22Rv1 (cell line): Measurements from ENCODE around the gene PKP4.

Experiments
- ZFX ChIP-seq: fragments of 450-650 bp; IDR thresholded peaks from 2 replicates; pipeline ENCODE4 v1.6.1; 2017; ENCODE audit warnings: antibody characterized with exemption, borderline replicate concordance
- TF ChIP-seq, protein P1 (sequence below): fragments of 450-650 bp; IDR thresholded peaks from 2 replicates; pipeline ENCODE4 v1.5.1; 2017; ENCODE audit warnings: mild to moderate bottlenecking

GRCh38 chr2:158432117-158432516 is 24.6 kb upstream of the PKP4 start:
- TF ChIP-seq, protein P1, sequence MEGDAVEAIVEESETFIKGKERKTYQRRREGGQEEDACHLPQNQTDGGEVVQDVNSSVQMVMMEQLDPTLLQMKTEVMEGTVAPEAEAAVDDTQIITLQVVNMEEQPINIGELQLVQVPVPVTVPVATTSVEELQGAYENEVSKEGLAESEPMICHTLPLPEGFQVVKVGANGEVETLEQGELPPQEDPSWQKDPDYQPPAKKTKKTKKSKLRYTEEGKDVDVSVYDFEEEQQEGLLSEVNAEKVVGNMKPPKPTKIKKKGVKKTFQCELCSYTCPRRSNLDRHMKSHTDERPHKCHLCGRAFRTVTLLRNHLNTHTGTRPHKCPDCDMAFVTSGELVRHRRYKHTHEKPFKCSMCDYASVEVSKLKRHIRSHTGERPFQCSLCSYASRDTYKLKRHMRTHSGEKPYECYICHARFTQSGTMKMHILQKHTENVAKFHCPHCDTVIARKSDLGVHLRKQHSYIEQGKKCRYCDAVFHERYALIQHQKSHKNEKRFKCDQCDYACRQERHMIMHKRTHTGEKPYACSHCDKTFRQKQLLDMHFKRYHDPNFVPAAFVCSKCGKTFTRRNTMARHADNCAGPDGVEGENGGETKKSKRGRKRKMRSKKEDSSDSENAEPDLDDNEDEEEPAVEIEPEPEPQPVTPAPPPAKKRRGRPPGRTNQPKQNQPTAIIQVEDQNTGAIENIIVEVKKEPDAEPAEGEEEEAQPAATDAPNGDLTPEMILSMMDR, result no peak
- TF ChIP-seq ZFX, result no peak
